NCI-H2227 (cell line): ENCODE results near the gene SESN1.

Source experiments
- DNase-seq: peaks from one replicate; lab custom pipeline; 2025; ENCODE audit not compliant: unreplicated experiment; lab: John Stamatoyannopoulos, UW

Gene SESN1

GRCh38 chr6:109062216-109062615 is 32.4 kb downstream of the SESN1 start:
- no peak for DNase-seq

- no peak for DNase-seq
Observed at GRCh38 chr6:109060571-109060970, 34.1 kb downstream of the SESN1 start.

- no peak for DNase-seq
Observed at GRCh38 chr6:109059571-109060021, 35.0 kb downstream of the SESN1 start.

- DNase-seq: no peak
Observed at GRCh38 chr6:109059153-109059552, 35.5 kb downstream of the SESN1 start.

- DNase-seq: no peak
Observed at GRCh38 chr6:109058620-109059019, 36.0 kb downstream of the SESN1 start.

GRCh38 chr6:109056661-109057060 is 38.0 kb downstream of the SESN1 start:
- DNase-seq: no peak

- DNase-seq: no peak
Observed at GRCh38 chr6:109055771-109056235, 38.8 kb downstream of the SESN1 start.

DNA sequence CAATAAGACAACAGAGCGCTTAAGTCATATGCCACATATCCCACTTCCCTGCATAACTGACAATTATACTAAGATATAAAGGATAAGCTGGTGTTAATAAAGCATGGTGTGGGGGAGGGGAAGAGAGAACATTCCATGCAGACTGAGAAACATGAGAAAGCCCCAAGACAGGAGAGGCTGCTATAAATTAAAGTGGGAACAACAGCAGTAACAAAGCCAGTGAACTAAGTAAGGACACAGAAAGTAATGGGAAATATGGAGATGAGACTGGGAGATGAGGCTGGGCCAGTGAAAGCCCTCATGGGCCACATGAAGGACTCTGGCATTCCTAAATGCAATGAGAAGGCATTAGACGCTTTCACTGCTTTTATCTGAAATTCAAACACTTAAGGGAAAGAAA is 41.3 kb downstream of the SESN1 start:
- no peak for DNase-seq

- no peak for DNase-seq
Observed at GRCh38 chr6:109052852-109053251, 41.8 kb downstream of the SESN1 start.

GRCh38 chr6:109052018-109052651 is 42.5 kb downstream of the SESN1 start:
- no peak for DNase-seq

DNA sequence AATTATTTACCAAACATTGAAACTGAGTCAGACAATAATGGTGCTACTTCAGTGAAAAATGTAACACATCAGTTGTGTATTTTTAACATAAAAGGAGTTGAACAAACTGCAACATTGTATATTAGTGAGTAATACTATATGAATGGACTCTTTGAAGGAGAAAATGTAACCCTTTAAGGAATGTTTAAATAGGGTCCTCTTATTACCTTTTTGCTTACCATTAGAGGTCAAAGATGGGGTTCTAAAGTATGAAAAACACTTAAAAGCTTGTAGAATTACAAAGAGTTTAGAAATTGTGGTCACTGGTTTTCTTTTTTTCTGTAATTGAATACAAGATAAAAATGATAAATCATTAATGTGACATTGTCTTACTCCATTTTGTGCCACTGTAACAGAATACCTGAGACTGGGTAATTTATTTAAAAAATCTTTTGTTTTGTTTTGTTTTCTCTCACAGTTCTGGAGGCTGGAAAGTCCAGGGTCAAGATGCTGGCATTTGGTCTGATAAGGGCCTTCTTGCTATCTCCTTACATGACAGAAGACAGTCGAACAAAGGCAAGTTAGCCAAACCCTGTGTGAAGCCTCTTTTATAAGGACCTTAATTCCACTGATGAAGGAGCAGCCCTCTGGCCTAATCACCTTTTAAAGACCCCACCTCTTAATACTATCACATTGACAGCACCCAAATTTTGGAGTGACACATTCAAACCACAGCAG is 43.2 kb downstream of the SESN1 start:
- DNase-seq: no peak

GRCh38 chr6:109050447-109051102 is 44.1 kb downstream of the SESN1 start:
- DNase-seq: no peak

DNA sequence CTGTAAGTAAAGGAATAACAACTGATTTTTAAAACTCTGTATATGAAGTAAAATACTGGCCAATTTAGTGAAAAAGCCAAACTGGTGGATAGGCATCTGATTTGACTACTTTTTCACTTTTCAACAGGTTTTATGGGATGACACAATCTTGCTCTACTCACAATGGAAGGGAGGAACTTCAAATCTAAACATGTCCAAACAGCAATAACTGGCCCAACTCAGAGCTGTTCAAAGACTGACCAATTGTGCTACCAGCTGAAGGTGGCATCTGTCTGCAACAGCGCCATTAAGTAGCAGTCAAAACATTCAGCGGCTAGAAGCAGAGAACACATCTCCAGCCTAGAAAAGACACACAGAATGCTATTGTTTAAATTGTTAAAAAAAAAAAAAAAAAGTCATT is 44.6 kb downstream of the SESN1 start:
- no peak for DNase-seq

- no peak for DNase-seq
Observed at GRCh38 chr6:109048670-109049415, 45.8 kb downstream of the SESN1 start.

DNA sequence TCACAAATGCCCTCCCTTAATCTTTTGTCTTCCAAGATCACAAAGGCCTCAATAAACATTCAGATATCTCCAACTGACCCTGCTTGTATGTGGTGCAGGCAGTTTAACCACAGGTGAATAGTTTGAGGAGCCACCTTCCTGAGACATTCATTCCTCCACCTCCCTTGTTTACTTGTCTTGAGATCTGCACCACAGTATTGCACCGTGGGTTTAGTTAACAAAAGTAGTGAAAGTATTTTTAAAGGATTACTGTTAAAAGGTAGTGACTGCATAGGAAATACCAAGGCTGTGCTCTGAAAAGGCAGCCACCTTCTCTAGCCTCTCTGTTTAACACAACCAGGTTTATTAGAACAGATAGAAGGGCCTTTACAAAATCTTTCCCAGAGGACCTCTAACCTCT is 46.5 kb downstream of the SESN1 start:
- no peak for DNase-seq

- no peak for DNase-seq
Observed at GRCh38 chr6:109045493-109045892, 49.2 kb downstream of the SESN1 start.

DNA sequence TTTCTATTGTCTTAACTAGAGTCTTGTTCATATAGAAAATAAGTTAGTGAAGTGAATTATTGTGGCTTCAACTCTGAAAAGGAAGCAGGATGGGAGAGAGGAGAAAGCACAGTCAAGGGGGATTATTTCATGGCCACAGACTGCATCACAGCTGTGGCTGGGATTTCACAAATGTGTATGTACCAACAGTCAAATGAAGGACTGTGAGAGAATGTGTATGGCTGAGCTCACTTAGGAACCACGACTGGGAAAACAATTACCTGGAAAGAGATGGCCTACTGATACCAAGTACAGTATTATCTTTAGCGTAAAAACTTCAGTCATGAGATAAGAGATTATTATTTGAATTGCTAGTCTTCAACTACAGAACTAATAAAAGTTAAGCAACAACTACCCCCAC is 54.9 kb downstream of the SESN1 start:
- no peak for DNase-seq

DNA sequence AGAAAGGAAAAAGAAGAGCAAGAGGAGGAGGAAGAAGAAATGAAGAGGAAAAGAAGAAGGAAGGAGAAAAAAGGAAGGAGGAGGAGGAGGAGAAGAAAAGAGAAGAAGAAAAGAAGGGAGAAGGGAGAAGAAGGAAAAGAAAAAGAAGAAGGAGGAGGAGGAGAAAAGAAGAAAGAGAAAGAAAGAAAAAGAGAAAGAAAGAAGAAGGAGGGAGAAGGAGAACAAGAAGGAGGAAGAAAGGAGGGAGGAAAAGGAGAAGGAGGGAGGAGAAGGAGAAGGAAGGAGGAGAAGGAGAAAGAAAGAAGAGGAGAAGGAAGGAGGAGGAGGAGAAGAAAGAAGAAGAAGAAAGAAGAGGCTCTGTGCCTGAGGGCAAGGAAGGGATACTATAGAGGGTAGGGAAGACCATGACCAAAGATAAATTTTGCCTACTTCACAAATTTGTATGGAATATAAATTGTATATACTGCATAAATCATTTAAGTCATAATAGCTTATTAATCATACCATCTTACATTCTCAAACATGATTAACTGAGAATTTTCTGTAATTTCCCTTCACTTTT is 55.7 kb downstream of the SESN1 start:
- DNase-seq: no peak

GRCh38 chr6:109036574-109037294 is 57.9 kb downstream of the SESN1 start:
- DNase-seq: no peak

- no peak for DNase-seq
Observed at GRCh38 chr6:109034526-109034925, 60.1 kb downstream of the SESN1 start.
